Measurements from ENCODE around the gene NTM. TPM values are rescaled to one million over a fixed set of nuclear protein-coding genes. Genes with fewer than 3 reads are reported as not detected.

NTM gene
- total and polyA plus RNA-seq, 2 donors (not counting 3 experiments of a cell fraction or from before 2014, with no cell fraction given) = 1.00 to 1.1 TPM

DNA sequence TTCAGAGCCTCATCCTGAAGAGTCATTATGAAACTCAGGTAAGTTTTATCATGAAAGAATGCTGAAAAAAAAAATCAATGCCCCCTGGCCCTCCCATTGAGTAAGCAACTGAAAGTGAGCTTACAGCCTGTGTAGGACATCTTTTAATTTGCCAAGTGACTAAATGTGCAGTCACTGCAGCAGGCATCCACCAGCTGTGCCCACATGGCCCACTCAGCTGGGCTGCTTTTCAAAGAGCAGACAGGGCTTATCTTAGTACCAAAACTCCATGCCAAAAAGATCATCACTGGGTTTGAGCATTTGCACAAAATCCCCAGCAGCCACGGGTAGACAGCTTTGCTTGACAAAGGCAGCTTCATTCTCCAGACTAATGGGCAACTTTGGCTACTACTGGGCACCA lies 709.7 kb downstream of the NTM start:
- Histone ChIP-seq H3K27ac (ENCODE audit: insufficient read depth, low read depth, low read length) (no peak overlapping the region), H3K4me1 (ENCODE audit: control insufficient read depth, extremely low read depth, insufficient read depth, low read length) (no peaks in the 10 kb centered on the region), H3K79me2 (ENCODE audit: control insufficient read depth, insufficient read depth, low read length) (no peaks in the 10 kb centered on the region), H4K20me1 (replicated peaks; ENCODE audit: control insufficient read depth, extremely low read depth, insufficient read depth, low read length) (no peaks in the 10 kb centered on the region), H3K9me3 (replicated peaks; ENCODE audit: control insufficient read depth, insufficient read depth, low read length) (no peaks in the 10 kb centered on the region), H3K9ac (replicated peaks; ENCODE audit: extremely low read depth, insufficient read depth, low read length) (no peak overlapping the region), H3K27me3 (ENCODE audit: control insufficient read depth in 2 of 2, insufficient read depth in 2 of 2, low read length in 2 of 2) (no peaks in the 10 kb centered on the region), H3K4me3 (replicated peaks in 1 of 3; ENCODE audit: insufficient read depth in 1 of 3, low read depth in 1 of 3, low read length in 3 of 3) (no peak overlapping the region), H3K9me1 (replicated peaks; ENCODE audit: control insufficient read depth, extremely low read depth, insufficient read depth, low read length) (no peaks in the 10 kb centered on the region), H2AFZ (ENCODE audit: low read depth, low read length) (no peak overlapping the region), H3K4me2 (ENCODE audit: insufficient read depth, low read length) (no peak overlapping the region), H3K36me3 (ENCODE audit: control insufficient read depth in 2 of 2, extremely low read depth in 1 of 2, insufficient read depth in 2 of 2, low read length in 2 of 2) (no peaks in the 10 kb centered on the region)
- TF ChIP-seq, protein P1, sequence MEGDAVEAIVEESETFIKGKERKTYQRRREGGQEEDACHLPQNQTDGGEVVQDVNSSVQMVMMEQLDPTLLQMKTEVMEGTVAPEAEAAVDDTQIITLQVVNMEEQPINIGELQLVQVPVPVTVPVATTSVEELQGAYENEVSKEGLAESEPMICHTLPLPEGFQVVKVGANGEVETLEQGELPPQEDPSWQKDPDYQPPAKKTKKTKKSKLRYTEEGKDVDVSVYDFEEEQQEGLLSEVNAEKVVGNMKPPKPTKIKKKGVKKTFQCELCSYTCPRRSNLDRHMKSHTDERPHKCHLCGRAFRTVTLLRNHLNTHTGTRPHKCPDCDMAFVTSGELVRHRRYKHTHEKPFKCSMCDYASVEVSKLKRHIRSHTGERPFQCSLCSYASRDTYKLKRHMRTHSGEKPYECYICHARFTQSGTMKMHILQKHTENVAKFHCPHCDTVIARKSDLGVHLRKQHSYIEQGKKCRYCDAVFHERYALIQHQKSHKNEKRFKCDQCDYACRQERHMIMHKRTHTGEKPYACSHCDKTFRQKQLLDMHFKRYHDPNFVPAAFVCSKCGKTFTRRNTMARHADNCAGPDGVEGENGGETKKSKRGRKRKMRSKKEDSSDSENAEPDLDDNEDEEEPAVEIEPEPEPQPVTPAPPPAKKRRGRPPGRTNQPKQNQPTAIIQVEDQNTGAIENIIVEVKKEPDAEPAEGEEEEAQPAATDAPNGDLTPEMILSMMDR (IDR thresholded peaks at IDR 0.05; ENCODE audit: extremely low read depth in 1 of 2, insufficient read depth in 1 of 2, low read depth in 1 of 2, low read length in 2 of 2) = no peak
- TF ChIP-seq FOS (IDR thresholded peaks at IDR 0.05; ENCODE audit: borderline replicate concordance, insufficient read depth, low read length) (no peak), POLR2A (IDR thresholded peaks at IDR 0.05; ENCODE audit: low read depth, low read length) (no peak), GATA2 (IDR thresholded peaks at IDR 0.05; ENCODE audit: insufficient read depth, insufficient read length, low read depth, low read length) (no peak), EZH2 (IDR thresholded peaks at IDR 0.05; ENCODE audit: borderline replicate concordance, low read depth, low read length, severe bottlenecking) (no peak), POLR2AphosphoS5 (IDR thresholded peaks at IDR 0.05; ENCODE audit: insufficient read depth, low read depth, low read length) (no peak), JUN (IDR thresholded peaks at IDR 0.05; ENCODE audit: borderline replicate concordance, insufficient read depth, insufficient read length, low read depth) (no peak), MYC (IDR thresholded peaks at IDR 0.05; ENCODE audit: low read depth, low read length) (no peak)
- TF ChIP-seq, protein P2, sequence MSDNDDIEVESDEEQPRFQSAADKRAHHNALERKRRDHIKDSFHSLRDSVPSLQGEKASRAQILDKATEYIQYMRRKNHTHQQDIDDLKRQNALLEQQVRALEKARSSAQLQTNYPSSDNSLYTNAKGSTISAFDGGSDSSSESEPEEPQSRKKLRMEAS (IDR thresholded peaks at IDR 0.05; ENCODE audit: insufficient read depth, insufficient read length) = no peak
- no TSS peak for BruUV-seq (replicated peaks)
- DNase-seq (ENCODE audit: low read depth, low spot score) (no peak), FAIRE-seq (no peak)
- CTCF ChIA-PET = interaction anchor here (1.4 kb wide), 1 partner anchor 46 kb away, joined by 5 read pairs; no protein-coding TSS in a partner anchor
- intact Hi-C loops (cut with micrococcal nuclease) (no loop called here), dilution Hi-C loops (cut with MboI; ENCODE audit: extremely low pct_ligation_motif_present, low sequenced_read_pairs) (no loop called here)
- POLR2A ChIA-PET = no interaction called here

All from endothelial cell of umbilical vein (primary cell).